Stomach (tissue), 4 donors: Measurements from ENCODE around the gene ELOB.

Experiments
- EP300 ChIP-seq: sonication (generic); formaldehyde crosslinking; IDR thresholded peaks from one replicate; pipeline ENCODE4 v1.6.1; 2017; ENCODE audit warnings: antibody characterized with exemption
- POLR2A ChIP-seq, 4 donors: fragments of 450-650 bp; IDR thresholded peaks; one replicate each; pipeline ENCODE4 v1.6.1; 2016; ENCODE audit warnings: antibody characterized with exemption in 4 of 4, control low read depth in 2 of 4, mild to moderate bottlenecking in 1 of 4, moderate library complexity in 1 of 4
- TF ChIP-seq, protein P1 (sequence below), 7 experiments: fragments of 450-650 bp in 4 of 7; fragments of 200-600 bp in 3 of 7; sonication (generic) in 3 of 7; IDR thresholded peaks; one replicate each; pipeline ENCODE4 v1.5.1; 2016 to 2019; ENCODE audit warnings: antibody characterized with exemption in 7 of 7, control low read depth in 2 of 7, mild to moderate bottlenecking in 1 of 7

GRCh38 chr16:2771496-2772402 is 5.3 kb downstream of the ELOB start:
- TF ChIP-seq, protein P1, sequence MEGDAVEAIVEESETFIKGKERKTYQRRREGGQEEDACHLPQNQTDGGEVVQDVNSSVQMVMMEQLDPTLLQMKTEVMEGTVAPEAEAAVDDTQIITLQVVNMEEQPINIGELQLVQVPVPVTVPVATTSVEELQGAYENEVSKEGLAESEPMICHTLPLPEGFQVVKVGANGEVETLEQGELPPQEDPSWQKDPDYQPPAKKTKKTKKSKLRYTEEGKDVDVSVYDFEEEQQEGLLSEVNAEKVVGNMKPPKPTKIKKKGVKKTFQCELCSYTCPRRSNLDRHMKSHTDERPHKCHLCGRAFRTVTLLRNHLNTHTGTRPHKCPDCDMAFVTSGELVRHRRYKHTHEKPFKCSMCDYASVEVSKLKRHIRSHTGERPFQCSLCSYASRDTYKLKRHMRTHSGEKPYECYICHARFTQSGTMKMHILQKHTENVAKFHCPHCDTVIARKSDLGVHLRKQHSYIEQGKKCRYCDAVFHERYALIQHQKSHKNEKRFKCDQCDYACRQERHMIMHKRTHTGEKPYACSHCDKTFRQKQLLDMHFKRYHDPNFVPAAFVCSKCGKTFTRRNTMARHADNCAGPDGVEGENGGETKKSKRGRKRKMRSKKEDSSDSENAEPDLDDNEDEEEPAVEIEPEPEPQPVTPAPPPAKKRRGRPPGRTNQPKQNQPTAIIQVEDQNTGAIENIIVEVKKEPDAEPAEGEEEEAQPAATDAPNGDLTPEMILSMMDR (IDR thresholded peaks at IDR 0.05), result no peak
- no peak for TF ChIP-seq EP300
- no peak for TF ChIP-seq POLR2A (IDR thresholded peaks at IDR 0.05)
